Urinary bladder (tissue), 4 donors: Measurements from ENCODE around the gene ATP10A. TPM values are rescaled to one million over a fixed set of nuclear protein-coding genes. Genes with fewer than 3 reads are reported as not detected.
"Not testable (repeated sequence)": the region's sequence is repeated elsewhere in the genome, so short reads cannot be mapped to it uniquely, and the experiment has no call there.

Source experiments
- DNase-seq: peaks from one replicate; pipeline ENCODE4 v3.0.0-alpha.2; 2015; ENCODE audit errors: extremely low spot score
- H3K27ac ChIP-seq: one replicate; pipeline ENCODE4 v1.5.1; 2013; ENCODE audit warnings: low read depth, mild to moderate bottlenecking, moderate library complexity
- H3K36me3 ChIP-seq: one replicate; pipeline ENCODE4 v1.6.1; 2013; ENCODE audit warnings: mild to moderate bottlenecking, moderate library complexity; ENCODE audit not compliant: insufficient read depth
- H3K4me1 ChIP-seq: one replicate; pipeline ENCODE4 v1.6.1; 2013; ENCODE audit warnings: mild to moderate bottlenecking, moderate library complexity; ENCODE audit not compliant: insufficient read depth
- H3K4me3 ChIP-seq: one replicate; pipeline ENCODE4 v1.5.1; 2013; ENCODE audit warnings: low read depth, low read length
- WGBS: extraction: QIAGEN DNeasy Blood & Tissue Kit; methylation state at CpG from one replicate; pipeline ENCODE4 v1.1.7; 2013; 5-methylcytosine and 5-hydroxymethylcytosine counted together
- polyA plus RNA-seq: library from polyadenylated mRNA; stranded (reverse); fragments of 200-250 nt; gene quantifications from one replicate; pipeline ENCODE4 v1.2.3, GENCODE V29; 2013
- total RNA-seq: library from RNA; depleted of rRNA; stranded (reverse); fragments of >200 nt; gene quantifications from one replicate; pipeline ENCODE4 v1.2.3, GENCODE V29; 2014
- donor health status: healthy with polysubstance abuse.
- donor health status: healthy.

Gene ATP10A
- total and polyA plus RNA-seq, 2 donors: 5.0 to 7.8 TPM

- no peaks in the 10 kb centered on the region for H3K36me3 ChIP-seq
- no peaks in the 10 kb centered on the region for H3K4me1 ChIP-seq
- no peak overlapping the region for H3K27ac ChIP-seq
- no peak for DNase-seq
- no peak overlapping the region for H3K4me3 ChIP-seq
- 92% methylated on average over 14 of the region's 14 CpGs for WGBS
Measured at GRCh38 chr15:25770031-25770430, 93.1 kb downstream of the ATP10A start.

GRCh38 chr15:25768271-25768670, 94.9 kb downstream of the ATP10A start:
- H3K4me3 ChIP-seq: no peak overlapping the region
- no peak for DNase-seq
- no peaks in the 10 kb centered on the region for H3K36me3 ChIP-seq
- H3K27ac ChIP-seq: no peak overlapping the region
- no peaks in the 10 kb centered on the region for H3K4me1 ChIP-seq
- 100% methylated on average over 1 of the region's 1 CpG for WGBS

GRCh38 chr15:25767356-25768151, 95.6 kb downstream of the ATP10A start:
- Histone ChIP-seq H3K36me3 (no peaks in the 10 kb centered on the region), H3K4me3 (no peak overlapping the region), H3K27ac (no peak overlapping the region), H3K4me1 (no peaks in the 10 kb centered on the region)
- DNase-seq: no peak
- 92% methylated on average over 13 of the region's 13 CpGs for WGBS

GRCh38 chr15:25766417-25766816, 96.7 kb downstream of the ATP10A start:
- H3K27ac ChIP-seq: no peak overlapping the region
- no peaks in the 10 kb centered on the region for H3K36me3 ChIP-seq
- H3K4me3 ChIP-seq: no peak overlapping the region
- no peaks in the 10 kb centered on the region for H3K4me1 ChIP-seq
- WGBS: 91% methylated on average over 7 of the region's 7 CpGs
- DNase-seq: no peak

- no peaks in the 10 kb centered on the region for H3K36me3 ChIP-seq
- 92% methylated on average over 14 of the region's 14 CpGs for WGBS
- no peaks in the 10 kb centered on the region for H3K4me1 ChIP-seq
- H3K4me3 ChIP-seq: no peak overlapping the region
- no peak overlapping the region for H3K27ac ChIP-seq
- no peak for DNase-seq
Measured at GRCh38 chr15:25764980-25765735, 98.0 kb downstream of the ATP10A start.

- Histone ChIP-seq H3K4me3 (no peak overlapping the region), H3K36me3 (no peaks in the 10 kb centered on the region), H3K4me1 (no peaks in the 10 kb centered on the region), H3K27ac (no peak overlapping the region)
- 98% methylated on average over 7 of the region's 7 CpGs for WGBS
- no peak for DNase-seq
Measured at GRCh38 chr15:25763954-25764353, 99.2 kb downstream of the ATP10A start.

GRCh38 chr15:25763331-25763751, 99.8 kb downstream of the ATP10A start:
- DNase-seq: no peak
- no peaks in the 10 kb centered on the region for H3K36me3 ChIP-seq
- H3K4me1 ChIP-seq: no peaks in the 10 kb centered on the region
- WGBS: 66% methylated on average over 4 of the region's 4 CpGs
- H3K4me3 ChIP-seq: no peak overlapping the region
- H3K27ac ChIP-seq: no peak overlapping the region

GRCh38 chr15:25761971-25762662, 101.0 kb downstream of the ATP10A start:
- Histone ChIP-seq H3K27ac (no peak overlapping the region), H3K4me1 (no peaks in the 10 kb centered on the region), H3K4me3 (no peak overlapping the region), H3K36me3 (no peaks in the 10 kb centered on the region)
- DNase-seq: no peak
- WGBS: 83% methylated on average over 13 of the region's 13 CpGs

- WGBS: 95% methylated on average over 4 of the region's 4 CpGs
- no peak for DNase-seq
- Histone ChIP-seq H3K27ac (no peak overlapping the region), H3K4me3 (no peak overlapping the region), H3K4me1 (no peaks in the 10 kb centered on the region), H3K36me3 (no peaks in the 10 kb centered on the region)
Measured at GRCh38 chr15:25759421-25759820, 103.7 kb downstream of the ATP10A start.

- not testable (repeated sequence) for H3K4me3 ChIP-seq, H3K27ac ChIP-seq, H3K4me1 ChIP-seq, H3K36me3 ChIP-seq, DNase-seq
- WGBS: 95% methylated on average over 11 of the region's 11 CpGs
Measured at GRCh38 chr15:25758612-25759011, 104.5 kb downstream of the ATP10A start.

GRCh38 chr15:25743548-25744275, 119.4 kb downstream of the ATP10A start:
- Histone ChIP-seq H3K4me3 (no peak overlapping the region), H3K27ac (no peak overlapping the region), H3K36me3 (no peaks in the 10 kb centered on the region), H3K4me1 (no peaks in the 10 kb centered on the region)
- 82% methylated on average over 10 of the region's 10 CpGs for WGBS
- no peak for DNase-seq

GRCh38 chr15:25742776-25743547, 120.2 kb downstream of the ATP10A start:
- Histone ChIP-seq H3K4me3 (no peak overlapping the region), H3K27ac (no peak overlapping the region), H3K36me3 (no peaks in the 10 kb centered on the region), H3K4me1 (no peaks in the 10 kb centered on the region)
- DNase-seq: no peak
- 81% methylated on average over 9 of the region's 9 CpGs for WGBS
